ENCODE results near the gene THBS2. TPM values are rescaled to one million over a fixed set of nuclear protein-coding genes. Genes with fewer than 3 reads are reported as not detected.

Gene THBS2
- total and polyA plus RNA-seq, 2 donors: 2.6 to 4.2 TPM

DNA sequence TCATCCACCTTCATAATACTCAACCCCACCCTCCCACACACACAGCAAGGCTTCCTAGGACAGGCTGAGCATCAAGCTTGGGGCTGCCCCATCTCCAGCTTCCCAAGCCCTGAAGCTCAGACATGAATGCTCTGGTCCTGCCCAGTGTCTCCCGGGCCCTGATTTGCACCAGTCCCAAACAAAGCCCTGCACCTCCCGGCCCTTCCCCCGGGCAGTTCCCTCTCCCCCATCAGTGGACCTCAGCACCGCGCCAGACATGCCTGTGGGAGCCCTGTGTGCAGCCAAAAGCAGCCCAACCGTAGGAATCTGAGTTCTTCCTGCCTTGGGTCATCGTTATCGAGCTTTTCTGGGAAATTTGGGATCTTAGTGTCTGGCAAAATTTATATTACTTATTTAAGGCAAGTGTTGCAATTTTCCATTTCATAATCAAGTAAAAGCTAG is 63.5 kb downstream of the THBS2 start:
- no peak for DNase-seq (ENCODE audit: low read depth in 6 of 9, low spot score in 9 of 9)
- Histone ChIP-seq H3K27ac (ENCODE audit: low read depth in 1 of 2, low read length in 1 of 2) (no peak overlapping the region), H3K9me3 (ENCODE audit: control insufficient read depth in 2 of 2, insufficient read depth in 1 of 2, low read length in 1 of 2) (peaks cover 0 to 7% of the 10 kb centered on the region in 2 donors), H3K27me3 (ENCODE audit: control insufficient read depth in 2 of 2, insufficient read depth in 1 of 2, low read length in 1 of 2) (no peaks in the 10 kb centered on the region), H3K4me1 (ENCODE audit: control insufficient read depth in 2 of 2, insufficient read depth in 2 of 2, low read length in 2 of 2) (no peaks in the 10 kb centered on the region), H3K36me3 (ENCODE audit: control insufficient read depth in 2 of 2, insufficient read depth in 2 of 2, low read length in 1 of 2) (no peaks in the 10 kb centered on the region), H3K4me3 (ENCODE audit: low read length in 2 of 2) (no peak overlapping the region)
- WGBS: 90% methylated on average over 8 of the region's 8 CpGs

DNA sequence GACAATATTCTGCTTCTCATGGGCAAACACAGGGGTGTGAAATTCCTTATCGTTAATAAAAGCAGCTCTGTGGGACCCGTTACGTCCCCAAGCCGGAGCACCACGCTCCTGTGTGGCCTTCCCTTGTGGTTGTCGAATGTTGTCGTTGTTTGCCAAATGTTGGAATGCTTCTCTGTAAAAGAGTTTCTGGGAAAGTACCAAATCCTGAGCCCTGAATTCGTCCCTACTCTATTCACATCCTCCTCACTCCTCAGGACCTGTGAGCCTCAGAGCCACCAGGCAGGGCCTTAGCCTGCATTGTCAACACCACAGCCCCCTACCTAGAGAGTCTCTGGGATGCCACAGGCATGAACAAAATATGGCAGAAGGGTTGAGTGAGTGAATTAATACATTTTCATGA is 64.0 kb downstream of the THBS2 start:
- 92% methylated on average over 8 of the region's 8 CpGs for WGBS
- no peak overlapping the region for H3K27ac ChIP-seq (ENCODE audit: low read depth in 1 of 2, low read length in 1 of 2)
- no peak for DNase-seq (ENCODE audit: low read depth in 6 of 9, low spot score in 9 of 9)

DNA sequence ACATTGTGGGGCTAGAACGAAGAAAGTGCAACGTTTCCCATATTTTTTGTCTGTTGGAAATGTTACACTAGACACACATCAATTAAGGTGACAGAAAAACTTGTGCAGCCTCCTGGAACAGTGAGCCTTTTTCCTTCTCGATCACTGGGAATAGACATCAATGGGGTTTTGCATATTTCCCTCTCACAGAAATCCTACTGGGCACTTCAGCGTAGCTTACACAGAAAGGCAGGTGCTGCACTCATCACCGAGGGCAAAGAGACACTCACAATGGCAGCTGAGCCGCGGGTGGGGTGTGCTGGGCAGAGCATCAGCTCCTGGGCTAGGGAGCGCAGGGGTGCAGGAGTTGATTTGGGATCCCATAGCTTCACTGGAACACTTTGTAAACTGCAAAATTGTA is 64.5 kb downstream of the THBS2 start:
- no peaks in the 10 kb centered on the region for H3K27me3 ChIP-seq (ENCODE audit: control insufficient read depth in 2 of 2, insufficient read depth in 1 of 2, low read length in 1 of 2)
- H3K9me3 ChIP-seq (ENCODE audit: control insufficient read depth in 2 of 2, insufficient read depth in 1 of 2, low read length in 1 of 2): peaks cover 0 to 11% of the 10 kb centered on the region in 2 donors
- no peak for DNase-seq (ENCODE audit: low read depth in 6 of 9, low spot score in 9 of 9)
- H3K27ac ChIP-seq (ENCODE audit: low read depth in 1 of 2, low read length in 1 of 2): no peak overlapping the region
- 89% methylated on average over 8 of the region's 8 CpGs for WGBS
- no peaks in the 10 kb centered on the region for H3K4me1 ChIP-seq (ENCODE audit: control insufficient read depth in 2 of 2, insufficient read depth in 2 of 2, low read length in 2 of 2)
- H3K36me3 ChIP-seq (ENCODE audit: control insufficient read depth in 2 of 2, insufficient read depth in 2 of 2, low read length in 1 of 2): no peaks in the 10 kb centered on the region
- H3K4me3 ChIP-seq (ENCODE audit: low read length in 2 of 2): no peak overlapping the region

More for the DNA sequence above, 64.0 kb downstream of the THBS2 start:
- Histone ChIP-seq H3K9me3 (ENCODE audit: control insufficient read depth in 2 of 2, insufficient read depth in 1 of 2, low read length in 1 of 2) (peaks cover 0 to 11% of the 10 kb centered on the region in 2 donors), H3K4me1 (ENCODE audit: control insufficient read depth in 2 of 2, insufficient read depth in 2 of 2, low read length in 2 of 2) (no peaks in the 10 kb centered on the region), H3K27me3 (ENCODE audit: control insufficient read depth in 2 of 2, insufficient read depth in 1 of 2, low read length in 1 of 2) (no peaks in the 10 kb centered on the region), H3K36me3 (ENCODE audit: control insufficient read depth in 2 of 2, insufficient read depth in 2 of 2, low read length in 1 of 2) (no peaks in the 10 kb centered on the region), H3K4me3 (ENCODE audit: low read length in 2 of 2) (no peak overlapping the region)

DNA sequence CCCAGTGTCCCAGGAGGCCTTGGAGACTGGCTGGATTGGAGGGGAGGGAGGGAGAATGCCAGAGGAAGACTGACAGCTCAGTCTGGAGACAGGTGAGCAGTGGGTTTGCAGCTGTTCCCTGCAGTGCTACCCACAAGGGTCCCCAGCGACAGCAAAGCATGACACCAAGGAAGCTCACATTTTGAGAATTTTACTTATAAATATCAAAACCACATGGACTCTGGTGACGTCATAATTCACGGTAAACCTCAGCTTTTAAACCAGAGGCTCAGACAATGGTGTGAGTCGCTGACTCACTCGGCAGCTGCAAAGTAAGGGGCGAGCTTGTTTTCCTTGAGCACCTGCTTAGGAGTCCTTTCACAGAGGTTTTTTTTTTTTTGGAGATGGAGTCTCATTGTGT is 65.2 kb downstream of the THBS2 start:
- peaks cover 0 to 10% of the 10 kb centered on the region in 2 donors for H3K9me3 ChIP-seq (ENCODE audit: control insufficient read depth in 2 of 2, insufficient read depth in 1 of 2, low read length in 1 of 2)
- no peak overlapping the region for H3K27ac ChIP-seq (ENCODE audit: low read depth in 1 of 2, low read length in 1 of 2)
- H3K27me3 ChIP-seq (ENCODE audit: control insufficient read depth in 2 of 2, insufficient read depth in 1 of 2, low read length in 1 of 2): no peaks in the 10 kb centered on the region
- no peaks in the 10 kb centered on the region for H3K36me3 ChIP-seq (ENCODE audit: control insufficient read depth in 2 of 2, insufficient read depth in 2 of 2, low read length in 1 of 2)
- no peaks in the 10 kb centered on the region for H3K4me1 ChIP-seq (ENCODE audit: control insufficient read depth in 2 of 2, insufficient read depth in 2 of 2, low read length in 2 of 2)
- no peak for DNase-seq (ENCODE audit: low read depth in 6 of 9, low spot score in 9 of 9)
- 55% methylated on average over 6 of the region's 6 CpGs for WGBS
- H3K4me3 ChIP-seq (ENCODE audit: low read length in 2 of 2): no peak overlapping the region

DNA sequence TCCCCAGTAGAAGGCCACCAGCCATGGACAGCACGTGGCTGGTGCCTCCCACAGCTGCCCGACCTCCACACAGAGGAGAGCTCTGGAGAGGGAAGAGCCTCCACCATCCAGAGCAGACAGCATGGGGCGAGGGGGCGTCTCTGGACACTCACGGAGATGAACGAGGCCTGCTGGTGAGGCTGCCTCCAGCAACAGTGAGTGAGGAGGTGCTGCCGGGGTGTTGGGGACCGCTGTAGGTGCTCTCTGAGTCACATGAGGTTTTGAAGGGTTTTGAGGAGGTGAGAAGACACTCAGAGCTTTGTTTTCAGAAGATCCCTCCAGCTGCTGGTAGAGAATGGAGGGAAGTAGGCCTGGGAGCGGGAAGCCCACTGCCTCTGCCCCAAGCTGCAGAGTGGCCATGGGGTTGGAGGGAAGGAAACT is 65.6 kb downstream of the THBS2 start:
- 91% methylated on average over 9 of the region's 9 CpGs for WGBS
- H3K9me3 ChIP-seq (ENCODE audit: control insufficient read depth in 2 of 2, insufficient read depth in 1 of 2, low read length in 1 of 2): peaks cover 0 to 7% of the 10 kb centered on the region in 2 donors
- H3K27ac ChIP-seq (ENCODE audit: low read depth in 1 of 2, low read length in 1 of 2): no peak overlapping the region
- no peaks in the 10 kb centered on the region for H3K4me1 ChIP-seq (ENCODE audit: control insufficient read depth in 2 of 2, insufficient read depth in 2 of 2, low read length in 2 of 2)
- H3K27me3 ChIP-seq (ENCODE audit: control insufficient read depth in 2 of 2, insufficient read depth in 1 of 2, low read length in 1 of 2): no peaks in the 10 kb centered on the region
- H3K4me3 ChIP-seq (ENCODE audit: low read length in 2 of 2): no peak overlapping the region
- H3K36me3 ChIP-seq (ENCODE audit: control insufficient read depth in 2 of 2, insufficient read depth in 2 of 2, low read length in 1 of 2): no peaks in the 10 kb centered on the region
- no peak for DNase-seq (ENCODE audit: low read depth in 6 of 9, low spot score in 9 of 9)

DNA sequence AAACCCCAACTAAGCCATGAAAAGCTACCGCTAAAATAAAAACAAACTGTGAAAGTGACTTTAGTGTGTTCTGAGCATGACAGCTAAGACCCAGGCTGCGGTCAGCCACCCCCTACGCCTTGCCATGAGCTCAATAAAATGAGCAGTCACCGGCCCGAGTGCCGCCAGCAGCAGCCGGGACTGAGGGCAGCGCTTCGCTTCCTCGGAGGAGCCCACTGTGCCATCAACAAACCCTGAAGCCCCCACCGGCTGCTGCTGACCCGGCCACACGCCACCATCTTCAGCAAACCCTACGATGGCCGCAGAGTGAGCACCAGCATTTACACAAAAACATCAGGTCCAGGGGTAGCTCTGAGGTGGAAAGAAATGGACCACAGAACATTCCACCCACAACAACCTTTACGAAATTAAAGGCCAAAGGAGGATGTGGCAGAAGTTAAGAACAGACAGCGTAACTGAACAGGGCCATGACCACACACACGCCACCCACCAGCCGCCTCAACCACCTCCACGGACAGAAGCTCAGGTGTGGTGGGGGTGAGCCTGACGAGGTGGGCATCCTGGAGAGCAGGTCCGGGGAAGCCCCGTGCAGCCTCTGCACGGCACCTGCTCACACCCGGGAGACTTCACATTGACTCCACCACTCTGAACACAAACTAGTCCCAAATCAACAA is 67.0 kb downstream of the THBS2 start:
- Histone ChIP-seq H3K4me1 (ENCODE audit: control insufficient read depth in 2 of 2, insufficient read depth in 2 of 2, low read length in 2 of 2) (no peaks in the 10 kb centered on the region), H3K4me3 (ENCODE audit: low read length in 2 of 2) (no peak overlapping the region), H3K27ac (ENCODE audit: low read depth in 1 of 2, low read length in 1 of 2) (no peak overlapping the region), H3K36me3 (ENCODE audit: control insufficient read depth in 2 of 2, insufficient read depth in 2 of 2, low read length in 1 of 2) (no peaks in the 10 kb centered on the region), H3K27me3 (ENCODE audit: control insufficient read depth in 2 of 2, insufficient read depth in 1 of 2, low read length in 1 of 2) (no peaks in the 10 kb centered on the region), H3K9me3 (ENCODE audit: control insufficient read depth in 2 of 2, insufficient read depth in 1 of 2, low read length in 1 of 2) (peaks cover 0 to 4% of the 10 kb centered on the region in 2 donors)
- DNase-seq (ENCODE audit: low read depth in 6 of 9, low spot score in 9 of 9): no peak
- 94% methylated on average over 25 of the region's 25 CpGs for WGBS

DNA sequence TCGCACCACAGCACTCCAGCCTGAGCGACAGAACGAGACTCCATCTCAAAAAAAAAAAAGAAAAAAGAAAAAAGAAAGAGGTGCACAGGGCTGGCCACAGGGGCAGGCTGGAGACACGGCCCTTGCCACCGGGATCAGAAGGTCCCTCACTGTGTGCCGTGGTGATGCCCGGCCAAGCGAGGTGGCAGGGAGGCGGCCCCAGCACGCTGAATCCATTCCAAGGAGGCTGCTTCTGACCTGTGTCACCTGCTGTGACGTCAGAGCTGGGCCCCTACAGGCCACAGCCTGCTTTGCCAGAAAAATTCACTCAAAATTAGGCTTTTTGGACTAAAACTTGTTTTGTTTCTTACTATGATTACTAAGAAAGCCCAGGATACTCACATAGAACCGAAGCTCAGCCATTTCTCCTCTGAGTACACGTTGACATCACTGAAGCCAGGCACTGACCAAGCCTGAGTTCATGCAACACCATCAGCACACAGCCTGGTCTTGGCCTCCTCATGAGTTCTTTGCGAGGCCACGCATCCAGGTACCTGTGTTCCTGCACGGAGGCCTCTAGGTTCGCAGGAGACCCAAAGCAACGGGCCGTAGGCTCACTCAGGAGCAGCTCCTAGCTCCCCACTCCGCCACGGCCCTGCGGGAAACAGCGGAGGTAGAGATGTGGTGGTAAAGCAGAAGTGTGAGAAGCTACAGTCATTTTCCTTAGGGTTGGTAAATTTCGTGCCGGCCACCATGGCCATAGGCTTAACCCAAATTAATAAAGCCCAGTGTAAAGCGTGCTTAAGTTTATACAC is 67.8 kb downstream of the THBS2 start:
- Histone ChIP-seq H3K36me3 (ENCODE audit: control insufficient read depth in 2 of 2, insufficient read depth in 2 of 2, low read length in 1 of 2) (no peaks in the 10 kb centered on the region), H3K4me1 (ENCODE audit: control insufficient read depth in 2 of 2, insufficient read depth in 2 of 2, low read length in 2 of 2) (no peaks in the 10 kb centered on the region), H3K4me3 (ENCODE audit: low read length in 2 of 2) (no peak overlapping the region), H3K9me3 (ENCODE audit: control insufficient read depth in 2 of 2, insufficient read depth in 1 of 2, low read length in 1 of 2) (peaks cover 0 to 4% of the 10 kb centered on the region in 2 donors), H3K27ac (ENCODE audit: low read depth in 1 of 2, low read length in 1 of 2) (no peak overlapping the region), H3K27me3 (ENCODE audit: control insufficient read depth in 2 of 2, insufficient read depth in 1 of 2, low read length in 1 of 2) (no peaks in the 10 kb centered on the region)
- DNase-seq (ENCODE audit: low read depth in 6 of 9, low spot score in 9 of 9): no peak
- 95% methylated on average over 26 of the region's 26 CpGs for WGBS

DNA sequence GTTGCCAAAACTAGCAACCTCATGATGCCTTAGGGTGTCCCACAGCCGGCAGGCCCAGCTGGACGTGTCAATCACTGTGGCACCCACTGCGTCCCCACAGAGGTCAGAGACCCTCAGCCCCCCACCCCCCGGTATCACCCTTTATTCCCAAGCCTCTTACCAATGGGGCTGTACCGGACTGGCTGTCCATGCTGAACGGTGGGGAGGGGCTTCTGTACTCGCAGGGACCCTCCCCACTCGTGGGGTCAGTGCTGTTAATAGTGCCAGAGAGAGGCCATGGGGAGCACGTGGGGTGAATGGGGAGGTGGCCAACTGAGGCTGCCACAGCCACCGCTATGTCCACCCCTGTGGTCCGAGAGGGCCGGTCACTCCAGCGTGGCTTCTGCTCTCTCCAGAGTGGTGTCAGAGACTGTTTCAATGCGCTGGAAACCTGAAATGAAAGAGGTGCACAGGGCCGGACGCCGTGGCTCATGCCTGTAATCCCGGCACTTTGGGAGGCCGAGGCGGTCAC is 68.6 kb downstream of the THBS2 start:
- DNase-seq (ENCODE audit: low read depth in 6 of 9, low spot score in 9 of 9): no peak
- Histone ChIP-seq H3K27me3 (ENCODE audit: control insufficient read depth in 2 of 2, insufficient read depth in 1 of 2, low read length in 1 of 2) (no peaks in the 10 kb centered on the region), H3K4me3 (ENCODE audit: low read length in 2 of 2) (no peak overlapping the region), H3K4me1 (ENCODE audit: control insufficient read depth in 2 of 2, insufficient read depth in 2 of 2, low read length in 2 of 2) (no peaks in the 10 kb centered on the region), H3K9me3 (ENCODE audit: control insufficient read depth in 2 of 2, insufficient read depth in 1 of 2, low read length in 1 of 2) (peaks cover 0 to 4% of the 10 kb centered on the region in 2 donors), H3K36me3 (ENCODE audit: control insufficient read depth in 2 of 2, insufficient read depth in 2 of 2, low read length in 1 of 2) (no peaks in the 10 kb centered on the region), H3K27ac (ENCODE audit: low read depth in 1 of 2, low read length in 1 of 2) (no peak overlapping the region)
- 93% methylated on average over 20 of the region's 20 CpGs for WGBS

DNA sequence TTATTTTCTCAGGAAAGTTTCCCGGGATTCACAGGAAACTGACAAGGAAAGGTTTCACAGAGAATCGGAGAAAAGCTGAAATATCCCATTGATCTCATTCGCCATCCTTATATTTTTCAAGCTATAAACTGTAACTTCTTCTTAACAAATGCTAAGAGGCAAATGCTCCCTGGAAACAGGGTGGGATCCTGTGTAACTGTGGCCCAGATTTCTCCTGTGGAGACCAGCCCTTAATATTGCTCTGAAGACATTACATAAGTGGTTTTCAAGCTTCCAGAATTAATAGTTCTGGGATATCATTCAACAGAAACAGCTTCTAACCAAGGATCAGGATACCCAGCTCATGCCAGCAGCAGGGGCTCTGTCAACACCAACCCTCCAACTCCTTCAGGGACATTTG is 69.2 kb downstream of the THBS2 start:
- H3K4me3 ChIP-seq (ENCODE audit: low read length in 2 of 2): no peak overlapping the region
- 98% methylated on average over 3 of the region's 3 CpGs for WGBS
- no peak for DNase-seq (ENCODE audit: low read depth in 6 of 9, low spot score in 9 of 9)
- no peaks in the 10 kb centered on the region for H3K4me1 ChIP-seq (ENCODE audit: control insufficient read depth in 2 of 2, insufficient read depth in 2 of 2, low read length in 2 of 2)
- H3K27ac ChIP-seq (ENCODE audit: low read depth in 1 of 2, low read length in 1 of 2): no peak overlapping the region
- no peaks in the 10 kb centered on the region for H3K36me3 ChIP-seq (ENCODE audit: control insufficient read depth in 2 of 2, insufficient read depth in 2 of 2, low read length in 1 of 2)
- peaks cover 0 to 4% of the 10 kb centered on the region in 2 donors for H3K9me3 ChIP-seq (ENCODE audit: control insufficient read depth in 2 of 2, insufficient read depth in 1 of 2, low read length in 1 of 2)
- H3K27me3 ChIP-seq (ENCODE audit: control insufficient read depth in 2 of 2, insufficient read depth in 1 of 2, low read length in 1 of 2): no peaks in the 10 kb centered on the region
